Endothelial cell of umbilical vein (primary cell): Measurements from ENCODE around the gene PERP. TPM values are rescaled to one million over a fixed set of nuclear protein-coding genes. Genes with fewer than 3 reads are reported as not detected.
"Not testable (repeated sequence)": the region's sequence is repeated elsewhere in the genome, so short reads cannot be mapped to it uniquely, and the experiment has no call there.

Source experiments
- BruUV-seq: library from RNA; stranded (reverse); fragments of 400-500 nt; replicated peaks from 2 replicates; lab custom pipeline; 2021; lab: Mats Ljungman, UMichigan
- CTCF ChIA-PET: fragments of 300-600, 350-600 bp; sonication (Branson Sonifier 250); formaldehyde crosslinking; loops from one replicate; lab custom pipeline; 2021; ENCODE audit warnings: antibody characterized with exemption, inconsistent platforms; lab: Charles Lee
- POLR2A ChIA-PET: fragments of 300-600, 350-600 bp; sonication (Branson Sonifier 250); formaldehyde crosslinking; loops from one replicate; lab custom pipeline; 2021; ENCODE audit warnings: antibody characterized with exemption, inconsistent platforms; lab: Charles Lee
- DNase-seq: peaks from one replicate; pipeline ENCODE4 v3.0.0-alpha.2; 2011; ENCODE audit warnings: low read depth, low spot score
- FAIRE-seq: peaks from 2 replicates; lab custom pipeline; 2011; peaks lifted over from hg19 to GRCh38; lab: Jason Lieb, UNC
- H2AFZ ChIP-seq: 2 replicates; pipeline ENCODE4 v1.6.0; 2012; ENCODE audit warnings: low read depth, low read length, control low read depth, inconsistent platforms
- H3K27ac ChIP-seq: 2 replicates; pipeline ENCODE4 v1.5.1; 2011; ENCODE audit warnings: low read depth, mild to moderate bottlenecking, control low read depth, low read length, moderate library complexity; ENCODE audit not compliant: insufficient read depth
- H3K27me3 ChIP-seq, 2 experiments: 2 replicates each; pipeline versions ENCODE4 v1.6.0 to v1.6.1; 2011; ENCODE audit warnings: low read length in 2 of 2, mixed read lengths in 1 of 2; ENCODE audit not compliant: control insufficient read depth in 2 of 2, insufficient read depth in 2 of 2
- H3K36me3 ChIP-seq, 2 experiments: 2 replicates in 1 of 2; 3 replicates in 1 of 2; pipeline ENCODE4 v1.5.1; 2011; ENCODE audit warnings: low read length in 2 of 2, mild to moderate bottlenecking in 1 of 2, moderate library complexity in 1 of 2; ENCODE audit not compliant: control insufficient read depth in 2 of 2, insufficient read depth in 2 of 2; ENCODE audit errors: extremely low read depth in 1 of 2
- H3K4me1 ChIP-seq: 3 replicates; pipeline ENCODE4 v1.5.1; 2011; ENCODE audit warnings: mild to moderate bottlenecking, low read length; ENCODE audit not compliant: control insufficient read depth, insufficient read depth; ENCODE audit errors: extremely low read depth
- H3K4me2 ChIP-seq: 2 replicates; pipeline ENCODE4 v1.6.1; 2011; ENCODE audit warnings: low read length, control low read depth, mixed read lengths; ENCODE audit not compliant: insufficient read depth
- H3K4me3 ChIP-seq, 3 experiments: fragments of 200-600 bp in 1 of 3; sonication (generic), shearing (Covaris generic) in 1 of 3; replicated peaks in 1 of 3; 2 replicates each; pipeline ENCODE4 v1.5.1; 2011 to 2016; ENCODE audit warnings: control low read depth in 3 of 3, low read length in 3 of 3, mild to moderate bottlenecking in 2 of 3, inconsistent platforms in 1 of 3, low read depth in 1 of 3, moderate library complexity in 1 of 3; ENCODE audit not compliant: insufficient read depth in 1 of 3
- H3K79me2 ChIP-seq: 2 replicates; pipeline ENCODE4 v1.6.0; 2012; ENCODE audit warnings: low read length, inconsistent platforms; ENCODE audit not compliant: control insufficient read depth, insufficient read depth
- H3K9ac ChIP-seq: replicated peaks from 2 replicates; pipeline ENCODE3; 2011; ENCODE audit warnings: low read length, control low read depth; ENCODE audit not compliant: insufficient read depth; ENCODE audit errors: extremely low read depth
- H3K9me1 ChIP-seq: replicated peaks from 3 replicates; pipeline ENCODE4 v1.6.0; 2011; ENCODE audit warnings: mild to moderate bottlenecking, low read length; ENCODE audit not compliant: control insufficient read depth, insufficient read depth; ENCODE audit errors: extremely low read depth
- H3K9me3 ChIP-seq: replicated peaks from 2 replicates; pipeline ENCODE4 v1.5.1; 2012; ENCODE audit warnings: low read length, inconsistent platforms; ENCODE audit not compliant: control insufficient read depth, insufficient read depth
- H4K20me1 ChIP-seq: replicated peaks from 2 replicates; pipeline ENCODE3; 2011; ENCODE audit warnings: mild to moderate bottlenecking, low read length; ENCODE audit not compliant: control insufficient read depth, insufficient read depth; ENCODE audit errors: extremely low read depth
- EZH2 ChIP-seq: IDR thresholded peaks from 2 replicates; pipeline ENCODE4 v1.6.1; 2012; ENCODE audit warnings: borderline replicate concordance, low read depth, mild to moderate bottlenecking, moderate library complexity, low read length, inconsistent platforms; ENCODE audit not compliant: severe bottlenecking
- MYC ChIP-seq: IDR thresholded peaks from one replicate; pipeline ENCODE4 v1.6.1; 2011; ENCODE audit warnings: mild to moderate bottlenecking, low read depth, low read length
- POLR2AphosphoS5 ChIP-seq: IDR thresholded peaks from 2 replicates; pipeline ENCODE4 v1.6.1; 2012; ENCODE audit warnings: low read depth, mild to moderate bottlenecking, control low read depth, low read length, moderate library complexity; ENCODE audit not compliant: insufficient read depth
- dilution Hi-C: fragments of 300-500 bp; cut with MboI; formaldehyde crosslinking; loops from one replicate; pipeline ENCODE4 v1.15.0; 2019; ENCODE audit warnings: low sequenced_read_pairs; ENCODE audit not compliant: extremely low pct_ligation_motif_present
- intact Hi-C: fragments of 100-400 bp; cut with micrococcal nuclease; formaldehyde crosslinking; loops from one replicate; pipeline ENCODE4 v1.10.0; 2022
- polyA plus RNA-seq, 4 experiments: library from polyadenylated mRNA; depleted of rRNA in 3 of 4; stranded (reverse) in 3 of 4; unstranded in 1 of 4; fragments of >200 nt; gene quantifications; 2 replicates each; pipeline versions ENCODE4 v1.2.1 to v1.2.3, GENCODE V29; 2011 to 2012; ENCODE audit warnings: missing spikeins in 1 of 4
- total RNA-seq: library from RNA; stranded (reverse); gene quantifications from 2 replicates; pipeline ENCODE4 v1.2.3, GENCODE V29; 2021
- TF ChIP-seq, protein P1 (sequence below): IDR thresholded peaks from 2 replicates; pipeline ENCODE4 v1.6.1; 2011; ENCODE audit not compliant: insufficient read depth, insufficient read length
- TF ChIP-seq, protein P2 (sequence below), 2 donors: IDR thresholded peaks; 1 replicate in 1 of 2; 2 replicates in 1 of 2; pipeline ENCODE4 v1.5.1; 2011; ENCODE audit warnings: low read length in 2 of 2, mild to moderate bottlenecking in 2 of 2, moderate library complexity in 2 of 2, control low read depth in 1 of 2, inconsistent platforms in 1 of 2, low read depth in 1 of 2; ENCODE audit not compliant: insufficient read depth in 1 of 2; ENCODE audit errors: extremely low read depth in 1 of 2

Gene PERP
- total and polyA plus RNA-seq, 2 donors (not counting 3 experiments of a cell fraction or from before 2014, with no cell fraction given) = 15.7 to 27.4 TPM

DNA sequence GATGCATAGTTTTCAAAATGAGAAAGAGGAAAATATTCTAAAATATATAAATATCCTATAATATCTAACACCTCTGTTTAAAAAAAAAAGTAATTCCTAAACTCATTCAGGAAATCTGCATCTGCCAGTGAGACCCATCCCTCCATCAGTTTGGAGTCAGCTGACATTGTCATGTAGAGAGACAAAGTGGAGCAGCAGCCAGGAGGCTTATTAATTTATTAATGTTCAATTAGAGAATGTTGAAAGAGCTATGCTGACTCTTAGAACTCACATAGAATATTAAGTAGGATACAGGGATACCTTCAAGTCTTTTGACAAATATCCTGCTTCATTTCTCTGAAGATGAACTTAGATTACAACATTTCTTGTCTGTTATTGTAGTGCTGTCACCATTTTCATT lies 12.8 kb upstream of the PERP start:
- H3K27ac ChIP-seq = no peak overlapping the region
- peaks cover 7 to 8% of the 10 kb centered on the region in 2 experiments for H3K27me3 ChIP-seq
- TF ChIP-seq POLR2AphosphoS5 (no peak), MYC (no peak), EZH2 (no peak)
- TF ChIP-seq, protein P1, sequence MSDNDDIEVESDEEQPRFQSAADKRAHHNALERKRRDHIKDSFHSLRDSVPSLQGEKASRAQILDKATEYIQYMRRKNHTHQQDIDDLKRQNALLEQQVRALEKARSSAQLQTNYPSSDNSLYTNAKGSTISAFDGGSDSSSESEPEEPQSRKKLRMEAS = no peak
- TF ChIP-seq, protein P2, sequence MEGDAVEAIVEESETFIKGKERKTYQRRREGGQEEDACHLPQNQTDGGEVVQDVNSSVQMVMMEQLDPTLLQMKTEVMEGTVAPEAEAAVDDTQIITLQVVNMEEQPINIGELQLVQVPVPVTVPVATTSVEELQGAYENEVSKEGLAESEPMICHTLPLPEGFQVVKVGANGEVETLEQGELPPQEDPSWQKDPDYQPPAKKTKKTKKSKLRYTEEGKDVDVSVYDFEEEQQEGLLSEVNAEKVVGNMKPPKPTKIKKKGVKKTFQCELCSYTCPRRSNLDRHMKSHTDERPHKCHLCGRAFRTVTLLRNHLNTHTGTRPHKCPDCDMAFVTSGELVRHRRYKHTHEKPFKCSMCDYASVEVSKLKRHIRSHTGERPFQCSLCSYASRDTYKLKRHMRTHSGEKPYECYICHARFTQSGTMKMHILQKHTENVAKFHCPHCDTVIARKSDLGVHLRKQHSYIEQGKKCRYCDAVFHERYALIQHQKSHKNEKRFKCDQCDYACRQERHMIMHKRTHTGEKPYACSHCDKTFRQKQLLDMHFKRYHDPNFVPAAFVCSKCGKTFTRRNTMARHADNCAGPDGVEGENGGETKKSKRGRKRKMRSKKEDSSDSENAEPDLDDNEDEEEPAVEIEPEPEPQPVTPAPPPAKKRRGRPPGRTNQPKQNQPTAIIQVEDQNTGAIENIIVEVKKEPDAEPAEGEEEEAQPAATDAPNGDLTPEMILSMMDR (IDR thresholded peaks at IDR 0.05; ENCODE audit: extremely low read depth in 1 of 2, insufficient read depth in 1 of 2, low read depth in 1 of 2, low read length in 2 of 2) = no peak
- CTCF ChIA-PET = interaction anchor here (0.8 to 1.7 kb wide), 7 partner anchors 10 to 285 kb away, joined by 3 to 5 read pairs (median 3); partner anchors contain the start of gene HEBP2
- no peak overlapping the region for H2AFZ ChIP-seq
- BruUV-seq = no TSS peak
- dilution Hi-C loops = no loop called here
- no peaks in the 10 kb centered on the region for H3K4me1 ChIP-seq
- DNase-seq (no peak), FAIRE-seq (no peak)
- intact Hi-C loops = no loop called here
- H3K9me1 ChIP-seq = peaks cover 4% of the 10 kb centered on the region
- no peak overlapping the region for H3K9ac ChIP-seq
- no peaks in the 10 kb centered on the region for H3K36me3 ChIP-seq
- no peaks in the 10 kb centered on the region for H3K79me2 ChIP-seq
- no peak overlapping the region for H3K4me2 ChIP-seq
- no peak overlapping the region for H3K4me3 ChIP-seq
- H4K20me1 ChIP-seq = no peaks in the 10 kb centered on the region
- POLR2A ChIA-PET = no interaction called here
- H3K9me3 ChIP-seq = no peaks in the 10 kb centered on the region

DNA sequence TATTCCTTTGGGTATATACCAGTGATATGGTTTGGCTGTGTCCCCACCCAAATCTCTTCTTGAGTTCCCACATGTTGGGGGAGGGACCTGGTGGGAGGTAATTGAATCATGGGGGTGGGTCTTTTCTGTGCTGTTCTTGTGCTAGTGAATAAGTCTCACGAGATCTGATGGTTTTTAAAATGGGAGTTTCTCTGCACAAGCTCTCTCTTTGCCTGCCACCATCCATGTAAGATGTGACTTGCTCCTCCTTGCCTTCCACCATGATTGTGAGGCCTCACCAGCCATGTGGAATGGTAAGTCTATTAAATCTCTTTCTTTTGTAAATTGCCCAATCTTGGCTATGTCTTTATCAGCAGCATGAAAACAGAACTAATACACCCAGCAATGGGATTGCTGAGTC lies 12.0 kb upstream of the PERP start:
- CTCF ChIA-PET = interaction anchor here (1.5 to 1.7 kb wide), 2 partner anchors 11 to 168 kb away, joined by 3 to 4 read pairs; no protein-coding TSS in a partner anchor
- POLR2A ChIA-PET, H4K20me1 ChIP-seq, H3K9me3 ChIP-seq, H3K9ac ChIP-seq, intact Hi-C loops, dilution Hi-C loops, H3K27me3 ChIP-seq, H3K9me1 ChIP-seq, H3K4me3 ChIP-seq, H3K4me1 ChIP-seq, H3K4me2 ChIP-seq, H3K79me2 ChIP-seq, DNase-seq, FAIRE-seq, BruUV-seq, H3K27ac ChIP-seq, H3K36me3 ChIP-seq, H2AFZ ChIP-seq: not testable (repeated sequence)
